ENCODE results near the gene NXPE2. TPM values are rescaled to one million over a fixed set of nuclear protein-coding genes. Genes with fewer than 3 reads are reported as not detected.

NXPE2 gene
- polyA plus RNA-seq, 3 donors = not detected

DNA sequence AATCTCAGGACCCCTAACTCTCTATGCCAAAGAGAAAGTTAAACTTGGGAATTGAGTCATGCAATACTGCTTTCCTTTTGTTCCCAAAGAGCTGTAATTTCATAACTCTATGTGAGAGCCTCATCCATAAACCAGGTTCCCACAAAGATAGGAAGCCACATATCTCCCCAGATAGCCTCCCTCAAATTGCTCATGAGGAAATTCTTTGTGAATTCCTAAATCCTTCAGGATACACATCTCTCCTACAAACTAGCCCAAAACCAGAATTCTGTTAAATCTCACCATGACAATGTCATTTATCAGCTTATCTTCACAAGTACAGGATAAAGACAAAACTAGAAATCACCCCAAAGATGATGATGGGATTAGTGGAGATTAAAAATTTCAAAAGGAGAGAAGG is 4.7 kb upstream of the NXPE2 start:
- TF ChIP-seq, protein P1, sequence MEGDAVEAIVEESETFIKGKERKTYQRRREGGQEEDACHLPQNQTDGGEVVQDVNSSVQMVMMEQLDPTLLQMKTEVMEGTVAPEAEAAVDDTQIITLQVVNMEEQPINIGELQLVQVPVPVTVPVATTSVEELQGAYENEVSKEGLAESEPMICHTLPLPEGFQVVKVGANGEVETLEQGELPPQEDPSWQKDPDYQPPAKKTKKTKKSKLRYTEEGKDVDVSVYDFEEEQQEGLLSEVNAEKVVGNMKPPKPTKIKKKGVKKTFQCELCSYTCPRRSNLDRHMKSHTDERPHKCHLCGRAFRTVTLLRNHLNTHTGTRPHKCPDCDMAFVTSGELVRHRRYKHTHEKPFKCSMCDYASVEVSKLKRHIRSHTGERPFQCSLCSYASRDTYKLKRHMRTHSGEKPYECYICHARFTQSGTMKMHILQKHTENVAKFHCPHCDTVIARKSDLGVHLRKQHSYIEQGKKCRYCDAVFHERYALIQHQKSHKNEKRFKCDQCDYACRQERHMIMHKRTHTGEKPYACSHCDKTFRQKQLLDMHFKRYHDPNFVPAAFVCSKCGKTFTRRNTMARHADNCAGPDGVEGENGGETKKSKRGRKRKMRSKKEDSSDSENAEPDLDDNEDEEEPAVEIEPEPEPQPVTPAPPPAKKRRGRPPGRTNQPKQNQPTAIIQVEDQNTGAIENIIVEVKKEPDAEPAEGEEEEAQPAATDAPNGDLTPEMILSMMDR (IDR thresholded peaks at IDR 0.05) = no peak
- no peak overlapping the region for H3K4me2 ChIP-seq (replicated peaks; ENCODE audit: extremely low read depth, low read length, poor library complexity, severe bottlenecking)
- H3K9me3 ChIP-seq (replicated peaks in 1 of 2; ENCODE audit: control insufficient read depth in 1 of 2, insufficient read depth in 1 of 2, low read length in 2 of 2) = no peaks in the 10 kb centered on the region
- no peak overlapping the region for H3K9ac ChIP-seq (ENCODE audit: insufficient read depth, low read length, poor library complexity, severe bottlenecking)
- no peaks in the 10 kb centered on the region for H3K36me3 Mint-ChIP-seq
- intact Hi-C loops (cut with micrococcal nuclease) = no loop called here
- no peaks in the 10 kb centered on the region for H4K20me1 ChIP-seq (ENCODE audit: insufficient read depth, low read length)
- no peak overlapping the region for H3K27ac ChIP-seq (ENCODE audit: low read depth in 1 of 2, low read length in 2 of 2)
- no peak overlapping the region for H2AFZ ChIP-seq (ENCODE audit: insufficient read depth, low read depth, low read length, poor library complexity, severe bottlenecking)
- no peaks in the 10 kb centered on the region for H3K4me1 ChIP-seq (ENCODE audit: control insufficient read depth in 1 of 2, insufficient read depth in 2 of 2, low read length in 2 of 2)
- H3K4me3 ChIP-seq (replicated peaks in 1 of 3; ENCODE audit: low read depth in 2 of 3, low read length in 3 of 3) = no peak overlapping the region
- no peaks in the 10 kb centered on the region for H3K36me3 ChIP-seq (replicated peaks in 1 of 2; ENCODE audit: control insufficient read depth in 1 of 2, insufficient read depth in 2 of 2, low read length in 2 of 2)
- no peaks in the 10 kb centered on the region for H3K4me1 Mint-ChIP-seq
- no peak overlapping the region for H3K4me3 Mint-ChIP-seq
- H3K27ac Mint-ChIP-seq = no peak overlapping the region
- no peaks in the 10 kb centered on the region for H3K27me3 Mint-ChIP-seq (ENCODE audit: low read depth in 3 of 3)
- H3K79me2 ChIP-seq (ENCODE audit: insufficient read depth, low read length) = no peaks in the 10 kb centered on the region
- H3K9me3 Mint-ChIP-seq = peaks cover 0 to 4% (median 0%) of the 10 kb centered on the region in 7 donors
- DNase-seq = no peak
- H3K27me3 ChIP-seq (ENCODE audit: control insufficient read depth in 2 of 2, insufficient read depth in 2 of 2, low read length in 2 of 2) = no peaks in the 10 kb centered on the region

DNA sequence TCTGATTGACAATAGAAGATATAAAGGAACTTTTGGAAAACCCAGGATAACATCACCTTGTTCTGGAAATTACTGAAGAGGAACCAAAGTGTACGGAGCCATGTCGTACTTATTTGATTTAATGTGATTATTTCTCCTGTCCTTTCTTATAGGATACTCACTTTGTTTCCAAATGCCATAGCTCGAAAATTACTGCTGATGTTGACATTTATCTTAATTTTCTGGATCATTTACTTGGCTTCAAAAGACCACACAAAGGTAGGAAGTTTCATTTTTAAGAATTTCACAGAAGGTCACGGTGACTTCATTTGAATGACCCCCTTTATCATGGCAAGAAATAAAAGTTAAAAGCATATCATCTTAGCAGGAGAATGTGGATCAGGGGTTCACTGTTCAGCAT is 1.2 kb downstream of the NXPE2 start:
- Histone ChIP-seq H4K20me1 (ENCODE audit: insufficient read depth, low read length) (no peaks in the 10 kb centered on the region), H3K27ac (ENCODE audit: low read depth in 1 of 2, low read length in 2 of 2) (no peak overlapping the region), H3K36me3 (replicated peaks in 1 of 2; ENCODE audit: control insufficient read depth in 1 of 2, insufficient read depth in 2 of 2, low read length in 2 of 2) (no peaks in the 10 kb centered on the region), H3K4me3 (replicated peaks in 1 of 3; ENCODE audit: low read depth in 2 of 3, low read length in 3 of 3) (no peak overlapping the region), H3K9me3 (replicated peaks in 1 of 2; ENCODE audit: control insufficient read depth in 1 of 2, insufficient read depth in 1 of 2, low read length in 2 of 2) (peaks cover 3 to 9% of the 10 kb centered on the region in 2 donors), H3K4me1 (ENCODE audit: control insufficient read depth in 1 of 2, insufficient read depth in 2 of 2, low read length in 2 of 2) (no peaks in the 10 kb centered on the region), H2AFZ (ENCODE audit: insufficient read depth, low read depth, low read length, poor library complexity, severe bottlenecking) (no peak overlapping the region), H3K4me2 (replicated peaks; ENCODE audit: extremely low read depth, low read length, poor library complexity, severe bottlenecking) (no peak overlapping the region), H3K9ac (ENCODE audit: insufficient read depth, low read length, poor library complexity, severe bottlenecking) (no peak overlapping the region), H3K79me2 (ENCODE audit: insufficient read depth, low read length) (no peaks in the 10 kb centered on the region), H3K27me3 (ENCODE audit: control insufficient read depth in 2 of 2, insufficient read depth in 2 of 2, low read length in 2 of 2) (no peaks in the 10 kb centered on the region)
- intact Hi-C loops (cut with micrococcal nuclease) = no loop called here
- peaks cover 0 to 1% (median 0%) of the 10 kb centered on the region in 3 donors for H3K27me3 Mint-ChIP-seq (ENCODE audit: low read depth in 3 of 3)
- no peak overlapping the region for H3K27ac Mint-ChIP-seq
- no peak overlapping the region for H3K4me3 Mint-ChIP-seq
- no peak for DNase-seq
- H3K36me3 Mint-ChIP-seq = no peaks in the 10 kb centered on the region
- H3K4me1 Mint-ChIP-seq = no peaks in the 10 kb centered on the region
- no CpG with 5 or more reads among the region's 4 CpGs for WGBS (ENCODE audit: insufficient coverage)
- peaks cover 2 to 13% (median 8%) of the 10 kb centered on the region in 7 donors for H3K9me3 Mint-ChIP-seq
- TF ChIP-seq, protein P1 (IDR thresholded peaks at IDR 0.05) = no peak
